B cell (primary cell): ENCODE measurements around the gene CACNA2D3. TPM values are rescaled to one million over a fixed set of nuclear protein-coding genes. Genes with fewer than 3 reads are reported as not detected.

Source experiments
- ATAC-seq: fragments of 200-7000 bp; cut with Tn5 transposase; one replicate; pipeline ENCODE4 v1.10.0; 2021; ENCODE audit warnings: low read depth, mild to moderate bottlenecking, moderate number of reproducible peaks, moderate library complexity
- CTCF ChIA-PET: fragments of 350-600 bp; sonication (Branson Sonifier 250); formaldehyde crosslinking; loops from one replicate; lab custom pipeline; 2021; ENCODE audit warnings: antibody characterized with exemption, inconsistent platforms; lab: Charles Lee
- POLR2A ChIA-PET: fragments of 350-600 bp; sonication (Branson Sonifier 250); formaldehyde crosslinking; loops from one replicate; lab custom pipeline; 2021; ENCODE audit warnings: antibody characterized with exemption; lab: Charles Lee
- DNase-seq: peaks from one replicate; pipeline ENCODE4 v3.0.0; 2013
- H2AFZ ChIP-seq: 2 replicates; pipeline ENCODE4 v1.6.1; 2012; ENCODE audit warnings: mild to moderate bottlenecking, low read depth, low read length; ENCODE audit not compliant: insufficient read depth, poor library complexity, severe bottlenecking
- H3K27ac ChIP-seq, 2 donors: 1 replicate in 1 of 2; 2 replicates in 1 of 2; pipeline ENCODE4 v1.5.1; 2012 to 2013; ENCODE audit warnings: low read length in 2 of 2, mild to moderate bottlenecking in 2 of 2, moderate library complexity in 1 of 2
- H3K27me3 ChIP-seq, 4 experiments: fragments of 200-600 bp in 1 of 4; sonication (generic) in 1 of 4; replicated peaks in 1 of 4; 1 replicate in 2 of 4; 2 replicates in 2 of 4; pipeline versions ENCODE4 v1.6.1 to v1.7.0; 2013 to 2016; ENCODE audit warnings: low read length in 3 of 4, mild to moderate bottlenecking in 2 of 4, mixed read lengths in 1 of 4, moderate library complexity in 1 of 4; ENCODE audit not compliant: insufficient read depth in 4 of 4, control insufficient read depth in 3 of 4; ENCODE audit errors: control extremely low read depth in 1 of 4
- H3K36me3 ChIP-seq, 2 experiments: replicated peaks in 1 of 2; 1 replicate in 1 of 2; 2 replicates in 1 of 2; pipeline versions ENCODE4 v1.6.1 to v1.7.1; 2013; ENCODE audit warnings: low read length in 1 of 2; ENCODE audit not compliant: insufficient read depth in 2 of 2, control insufficient read depth in 1 of 2; ENCODE audit errors: control extremely low read depth in 1 of 2, extremely low read depth in 1 of 2
- H3K4me1 ChIP-seq, 2 donors: fragments of 200-600 bp in 1 of 2; sonication (generic) in 1 of 2; 1 replicate in 1 of 2; 2 replicates in 1 of 2; pipeline versions ENCODE4 v1.5.1 to v1.6.1; 2013 to 2017; ENCODE audit warnings: low read length in 2 of 2; ENCODE audit not compliant: control insufficient read depth in 2 of 2, insufficient read depth in 2 of 2
- H3K4me2 ChIP-seq: replicated peaks from 2 replicates; pipeline ENCODE3; 2012; ENCODE audit warnings: mild to moderate bottlenecking, low read depth, low read length; ENCODE audit not compliant: poor library complexity, severe bottlenecking
- H3K4me3 ChIP-seq, 5 experiments: fragments of 200-600 bp in 1 of 5; sonication (generic) in 1 of 5; 1 replicate in 3 of 5; 2 replicates in 2 of 5; pipeline versions ENCODE4 v1.5.1 to v1.7.0; 2011 to 2016; ENCODE audit warnings: low read length in 4 of 5, mild to moderate bottlenecking in 4 of 5, low read depth in 2 of 5, control low read depth in 1 of 5, moderate library complexity in 1 of 5; ENCODE audit not compliant: insufficient read depth in 1 of 5; ENCODE audit errors: control extremely low read depth in 1 of 5, extremely low read depth in 1 of 5
- H3K79me2 ChIP-seq: fragments of 200-600 bp; sonication (generic); one replicate; pipeline ENCODE4 v1.6.0; 2016; ENCODE audit warnings: low read length; ENCODE audit not compliant: control insufficient read depth, insufficient read depth
- H3K9ac ChIP-seq: fragments of 200-600 bp; sonication (generic); 2 replicates; pipeline ENCODE4 v1.6.1; 2017; ENCODE audit warnings: mild to moderate bottlenecking, low read length, moderate library complexity
- H3K9me3 ChIP-seq, 3 donors: one replicate each; pipeline versions ENCODE4 v1.6.1 to v1.7.1; 2013; ENCODE audit warnings: low read length in 2 of 3; ENCODE audit not compliant: control insufficient read depth in 2 of 3, insufficient read depth in 1 of 3; ENCODE audit errors: control extremely low read depth in 1 of 3
- H4K20me1 ChIP-seq: 2 replicates; pipeline ENCODE4 v1.6.0; 2012; ENCODE audit warnings: mild to moderate bottlenecking, low read length; ENCODE audit not compliant: insufficient read depth, control insufficient read depth, poor library complexity, severe bottlenecking
- H3K27ac Mint-ChIP-seq: one replicate; pipeline ENCODE4 v1.8.0; 2021; ENCODE audit warnings: mixed read lengths
- H3K27me3 Mint-ChIP-seq: one replicate; pipeline ENCODE4 v1.8.0; 2021; ENCODE audit warnings: mixed read lengths
- H3K4me1 Mint-ChIP-seq: one replicate; pipeline ENCODE4 v1.8.0; 2021; ENCODE audit warnings: mixed read lengths
- H3K4me3 Mint-ChIP-seq: one replicate; pipeline ENCODE4 v1.8.0; 2021; ENCODE audit warnings: mixed read lengths
- H3K9me3 Mint-ChIP-seq: one replicate; pipeline ENCODE4 v1.8.0; 2022; ENCODE audit warnings: mixed read lengths; ENCODE audit not compliant: insufficient read depth
- EZH2 ChIP-seq: IDR thresholded peaks from 2 replicates; pipeline ENCODE4 v1.6.1; 2012; ENCODE audit warnings: borderline replicate concordance, low read depth, mild to moderate bottlenecking, moderate library complexity, low read length; ENCODE audit not compliant: insufficient read depth, poor library complexity, severe bottlenecking
- WGBS: methylation state at CpG from one replicate; pipeline ENCODE4 v1.1.5; 2013; ENCODE audit warnings: missing lambda C conversion rate; ENCODE audit not compliant: insufficient coverage; 5-methylcytosine and 5-hydroxymethylcytosine counted together
- intact Hi-C: fragments of 100-400 bp; cut with micrococcal nuclease; formaldehyde crosslinking; loops from one replicate; pipeline ENCODE4 v1.10.0; 2022
- polyA plus RNA-seq: library from polyadenylated mRNA; depleted of rRNA; stranded (reverse); fragments of >200 nt; gene quantifications from 2 replicates; pipeline ENCODE4 v1.2.3, GENCODE V29; 2012
- total RNA-seq, 2 donors: library from RNA; stranded (reverse); fragments of 120-200 nt in 1 of 2; gene quantifications; 1 replicate in 1 of 2; 2 replicates in 1 of 2; pipeline versions ENCODE4 v1.2.3 to v1.2.4, GENCODE V29; 2013 to 2022
- TF ChIP-seq, protein P1 (sequence below): fragments of 200-600 bp; IDR thresholded peaks from one replicate; pipeline ENCODE4 v1.8.0; 2022; ENCODE audit warnings: antibody characterized with exemption, mild to moderate bottlenecking

CACNA2D3 gene
- total and polyA plus RNA-seq, 2 donors (not counting 1 experiment from before 2014, with no cell fraction given), result not detected

GRCh38 chr3:54376142-54376807 is 253.9 kb downstream of the CACNA2D3 start:
- Histone ChIP-seq H3K4me3 (no peak overlapping the region), H3K27me3 (no peaks in the 10 kb centered on the region), H4K20me1 (no peaks in the 10 kb centered on the region), H3K27ac (no peak overlapping the region), H3K4me2 (no peak overlapping the region), H3K79me2 (no peaks in the 10 kb centered on the region), H3K4me1 (no peaks in the 10 kb centered on the region), H2AFZ (no peak overlapping the region), H3K36me3 (no peaks in the 10 kb centered on the region), H3K9ac (no peak overlapping the region), H3K9me3 (no peaks in the 10 kb centered on the region)
- Mint-ChIP-seq H3K4me3 (no peak overlapping the region), H3K9me3 (no peaks in the 10 kb centered on the region), H3K27ac (no peak overlapping the region), H3K27me3 (peaks cover 4% of the 10 kb centered on the region), H3K4me1 (no peaks in the 10 kb centered on the region)
- ChIA-PET POLR2A (no interaction called here), CTCF (no interaction called here)
- TF ChIP-seq, protein P1, sequence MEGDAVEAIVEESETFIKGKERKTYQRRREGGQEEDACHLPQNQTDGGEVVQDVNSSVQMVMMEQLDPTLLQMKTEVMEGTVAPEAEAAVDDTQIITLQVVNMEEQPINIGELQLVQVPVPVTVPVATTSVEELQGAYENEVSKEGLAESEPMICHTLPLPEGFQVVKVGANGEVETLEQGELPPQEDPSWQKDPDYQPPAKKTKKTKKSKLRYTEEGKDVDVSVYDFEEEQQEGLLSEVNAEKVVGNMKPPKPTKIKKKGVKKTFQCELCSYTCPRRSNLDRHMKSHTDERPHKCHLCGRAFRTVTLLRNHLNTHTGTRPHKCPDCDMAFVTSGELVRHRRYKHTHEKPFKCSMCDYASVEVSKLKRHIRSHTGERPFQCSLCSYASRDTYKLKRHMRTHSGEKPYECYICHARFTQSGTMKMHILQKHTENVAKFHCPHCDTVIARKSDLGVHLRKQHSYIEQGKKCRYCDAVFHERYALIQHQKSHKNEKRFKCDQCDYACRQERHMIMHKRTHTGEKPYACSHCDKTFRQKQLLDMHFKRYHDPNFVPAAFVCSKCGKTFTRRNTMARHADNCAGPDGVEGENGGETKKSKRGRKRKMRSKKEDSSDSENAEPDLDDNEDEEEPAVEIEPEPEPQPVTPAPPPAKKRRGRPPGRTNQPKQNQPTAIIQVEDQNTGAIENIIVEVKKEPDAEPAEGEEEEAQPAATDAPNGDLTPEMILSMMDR, result no peak
- no peak for TF ChIP-seq EZH2
- no peak for ATAC-seq
- WGBS, result 89% methylated on average over 3 of the region's 6 CpGs
- no peak for DNase-seq
- intact Hi-C loops, result no loop called here

- no peak overlapping the region for H2AFZ ChIP-seq
- H3K4me1 ChIP-seq, result no peaks in the 10 kb centered on the region
- TF ChIP-seq, protein P1, result no peak
- no peak for TF ChIP-seq EZH2
- H3K9ac ChIP-seq, result no peak overlapping the region
- no peak overlapping the region for H3K27ac Mint-ChIP-seq
- no peaks in the 10 kb centered on the region for H3K36me3 ChIP-seq
- ChIA-PET CTCF (no interaction called here), POLR2A (no interaction called here)
- no peak overlapping the region for H3K27ac ChIP-seq
- no peaks in the 10 kb centered on the region for H3K9me3 Mint-ChIP-seq
- no peak overlapping the region for H3K4me3 ChIP-seq
- no peaks in the 10 kb centered on the region for H3K4me1 Mint-ChIP-seq
- ATAC-seq, result no peak
- peaks cover 4% of the 10 kb centered on the region for H3K27me3 Mint-ChIP-seq
- no peaks in the 10 kb centered on the region for H3K27me3 ChIP-seq
- DNase-seq, result no peak
- H4K20me1 ChIP-seq, result no peaks in the 10 kb centered on the region
- no peak overlapping the region for H3K4me3 Mint-ChIP-seq
- no peaks in the 10 kb centered on the region for H3K79me2 ChIP-seq
- intact Hi-C loops, result no loop called here
- H3K4me2 ChIP-seq, result no peak overlapping the region
- WGBS, result 71% methylated on average over 1 of the region's 4 CpGs
- H3K9me3 ChIP-seq, result no peaks in the 10 kb centered on the region
Measured at GRCh38 chr3:54376939-54377578, 254.7 kb downstream of the CACNA2D3 start.
